GM21515 (cell line): ENCODE results near the gene ZRANB3.

ENCODE experiments used
- ATAC-seq: cut with Tn5 transposase; IDR thresholded peaks from one replicate; pipeline ENCODE4 v1.9.1; 2021; ENCODE audit not compliant: unreplicated experiment

Gene ZRANB3

DNA sequence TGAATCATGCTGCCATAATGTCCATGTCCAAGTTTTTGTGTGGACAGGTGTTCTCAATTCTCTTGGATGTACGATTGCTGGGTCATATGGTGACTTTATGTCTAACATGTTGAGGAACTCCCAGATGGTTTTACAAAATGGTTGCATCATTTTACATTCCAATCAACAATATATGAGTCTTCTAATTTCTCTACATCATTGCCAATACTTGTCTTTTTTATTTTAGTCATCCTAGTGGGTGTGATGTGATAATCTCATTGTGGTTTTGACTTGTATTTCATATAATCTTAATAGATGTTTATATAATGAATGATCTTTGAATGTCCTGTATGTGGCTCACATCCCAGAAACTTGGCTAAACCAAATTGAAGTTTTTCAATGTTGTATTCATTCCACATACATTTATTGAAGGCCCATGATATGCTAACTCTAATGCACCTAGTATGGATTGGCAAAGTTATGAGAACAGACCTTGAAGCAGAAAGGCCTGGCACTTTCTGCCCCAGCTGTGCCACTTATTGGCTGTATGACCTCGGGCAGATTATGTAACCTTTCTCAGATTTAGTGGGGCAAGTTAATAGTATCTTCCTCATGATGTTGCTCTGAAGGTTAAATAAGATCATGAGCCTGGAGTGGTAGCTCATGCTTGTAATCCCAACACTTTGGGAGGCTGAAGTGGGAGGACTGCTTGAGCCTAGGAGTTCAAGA, 273.5 kb downstream of the ZRANB3 start:
- ATAC-seq: no peak

- ATAC-seq: no peak
These were observed 274.3 kb downstream of the ZRANB3 start for GRCh38 chr2:135256531-135257260.

DNA sequence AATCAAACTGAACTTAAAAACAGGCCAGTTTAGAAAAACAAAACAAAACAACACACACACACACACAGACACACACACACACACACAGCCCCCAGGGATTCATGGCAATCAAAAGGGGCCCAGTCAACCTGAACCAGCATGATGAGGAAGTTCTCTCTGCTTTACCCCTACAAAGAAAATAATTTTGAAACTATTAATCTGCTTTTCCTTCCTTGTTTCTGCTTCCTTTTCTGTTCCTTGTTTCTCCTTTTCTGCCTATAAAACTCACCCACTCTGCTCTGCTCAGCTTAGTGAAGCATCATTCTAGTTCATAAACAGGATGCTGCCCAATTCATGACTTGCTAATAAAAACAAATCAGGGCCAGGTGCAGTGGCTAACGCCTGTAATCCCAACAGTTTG, 275.8 kb downstream of the ZRANB3 start:
- ATAC-seq: no peak

DNA sequence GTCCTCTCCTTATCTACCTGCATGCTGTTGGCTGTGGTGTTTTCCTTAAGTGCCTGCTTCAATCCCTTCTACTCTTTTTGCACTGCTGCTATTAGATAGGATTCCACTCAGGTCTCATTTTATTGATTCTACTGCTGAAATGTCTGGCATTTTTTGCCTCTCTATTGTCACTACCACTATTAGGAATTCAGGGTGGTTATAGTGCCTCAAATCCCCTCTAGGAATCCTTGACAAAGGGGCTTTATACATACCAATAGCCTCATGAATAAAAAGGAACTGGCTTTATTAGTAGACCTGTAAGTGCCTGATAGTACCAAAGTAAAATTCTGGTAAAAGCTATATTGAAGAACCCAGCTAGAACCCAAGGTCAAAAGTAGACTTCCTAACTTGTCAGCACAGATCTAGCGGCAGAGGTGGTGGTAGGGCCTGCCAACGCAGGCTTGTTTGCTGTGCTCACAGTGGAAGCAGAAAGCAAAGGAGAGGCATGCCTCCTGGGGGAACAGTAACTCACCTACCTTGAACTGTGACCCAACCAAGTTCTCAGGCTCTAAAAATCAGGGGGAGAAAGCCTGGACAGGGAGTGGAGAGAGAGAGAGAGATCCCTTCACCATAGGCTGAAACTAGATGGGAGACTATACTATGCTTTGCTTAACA, 278.1 kb downstream of the ZRANB3 start:
- ATAC-seq: no peak

DNA sequence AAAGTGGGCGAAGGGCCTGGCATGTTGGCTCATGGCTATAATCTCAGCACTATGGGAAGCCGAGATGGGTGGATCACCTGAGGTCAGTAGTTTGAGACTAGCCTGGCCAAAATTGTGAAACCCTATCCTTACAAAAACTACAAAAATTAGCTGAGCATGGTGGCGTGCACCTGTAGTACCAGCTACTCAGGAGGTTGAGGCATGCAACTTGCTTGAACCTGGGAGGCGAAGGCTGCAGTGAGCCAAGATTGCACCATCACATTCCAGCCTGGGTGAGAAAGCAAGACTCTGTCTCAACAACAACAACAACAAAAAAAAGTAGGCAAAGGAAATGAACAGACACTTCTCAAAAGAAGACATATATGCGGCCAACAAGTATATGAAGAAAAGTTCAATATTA, 282.4 kb downstream of the ZRANB3 start:
- no peak for ATAC-seq

DNA sequence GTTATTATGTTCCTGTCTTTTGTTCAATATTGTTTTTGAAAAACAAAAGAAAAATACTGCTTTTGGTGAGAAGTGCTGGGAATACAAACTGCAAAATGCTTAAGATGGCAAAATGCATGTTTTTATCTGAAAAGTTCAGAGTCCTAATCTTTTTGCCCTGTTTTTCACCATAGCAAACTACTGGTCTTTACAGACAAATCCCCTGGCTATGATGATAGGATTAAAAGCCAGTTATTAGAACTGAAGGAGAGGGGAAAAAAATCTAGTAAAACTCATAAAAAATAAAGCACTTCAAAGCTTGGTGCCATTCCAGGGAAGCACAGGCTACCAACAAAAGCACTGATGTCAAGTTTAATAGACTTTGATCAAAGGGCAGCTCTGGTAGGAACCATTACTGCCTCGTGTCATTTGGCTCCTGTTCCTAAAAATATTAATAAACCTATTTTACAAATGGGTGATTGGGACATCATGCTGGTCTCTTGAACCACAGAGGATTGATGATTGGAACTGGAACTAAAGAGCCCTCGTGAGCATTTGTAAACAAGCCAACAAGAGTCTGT, 284.2 kb downstream of the ZRANB3 start:
- no peak for ATAC-seq

- ATAC-seq: no peak
These were observed 285.9 kb downstream of the ZRANB3 start for GRCh38 chr2:135245071-135245470.

DNA sequence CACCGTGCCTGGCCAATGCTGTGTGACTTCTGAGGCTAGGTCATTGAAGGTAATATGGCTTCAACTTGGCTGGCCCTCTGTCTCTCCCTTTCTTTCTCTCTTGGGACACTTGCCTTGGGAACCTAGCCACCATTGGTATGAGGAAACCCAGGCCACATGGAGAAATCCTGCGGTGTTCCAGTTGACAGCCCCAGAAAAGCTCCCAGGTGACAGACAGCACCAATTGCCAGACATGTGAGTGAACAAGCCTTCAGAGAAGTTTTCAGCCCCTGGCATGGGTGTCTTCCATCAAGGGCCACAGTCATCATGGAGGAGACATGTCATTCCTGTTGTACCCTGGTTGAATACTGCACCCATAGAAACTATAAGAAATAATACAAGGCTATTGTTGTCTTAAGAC, 292.4 kb downstream of the ZRANB3 start:
- no peak for ATAC-seq

DNA sequence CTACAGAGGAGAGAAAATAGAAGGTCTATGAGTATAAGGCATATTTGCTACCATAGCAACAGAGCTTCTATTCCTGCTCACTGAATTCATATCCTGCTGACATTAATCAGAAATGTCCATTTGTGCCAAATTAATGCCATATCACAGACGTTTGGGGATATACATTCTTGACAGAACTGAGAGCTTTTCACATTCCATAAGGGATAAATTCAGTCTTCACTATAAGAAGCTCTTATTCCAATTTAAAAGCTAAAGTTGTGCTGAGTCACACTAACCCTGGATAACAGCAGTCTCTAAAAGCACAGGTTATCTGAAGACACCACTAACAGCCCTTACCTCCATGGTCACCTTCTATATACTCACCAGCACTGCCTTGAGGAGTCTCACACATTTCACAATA, 300.9 kb downstream of the ZRANB3 start:
- no peak for ATAC-seq

DNA sequence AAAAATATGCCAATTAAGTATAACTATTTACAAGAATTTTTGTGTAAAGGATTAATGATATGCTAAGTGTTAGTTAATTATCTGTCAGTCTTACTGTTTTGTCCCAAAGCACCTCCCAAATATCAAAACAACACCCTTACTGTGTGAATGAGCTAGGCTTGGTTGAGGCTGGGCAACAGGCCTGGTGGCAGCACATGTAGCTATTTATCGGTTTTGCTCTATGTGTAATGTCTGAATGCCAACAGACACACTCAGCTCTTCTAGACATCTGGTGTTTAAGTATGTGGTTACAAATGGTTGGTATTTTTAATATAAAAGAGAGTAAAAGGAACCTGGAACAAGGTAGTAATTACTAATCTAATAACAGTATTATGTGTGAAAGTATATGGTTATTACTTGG, 303.6 kb downstream of the ZRANB3 start:
- no peak for ATAC-seq

GRCh38 chr2:135226961-135227360, 304.1 kb downstream of the ZRANB3 start:
- ATAC-seq: no peak

- ATAC-seq: no peak
These were observed 305.2 kb downstream of the ZRANB3 start for GRCh38 chr2:135225781-135226180.

DNA sequence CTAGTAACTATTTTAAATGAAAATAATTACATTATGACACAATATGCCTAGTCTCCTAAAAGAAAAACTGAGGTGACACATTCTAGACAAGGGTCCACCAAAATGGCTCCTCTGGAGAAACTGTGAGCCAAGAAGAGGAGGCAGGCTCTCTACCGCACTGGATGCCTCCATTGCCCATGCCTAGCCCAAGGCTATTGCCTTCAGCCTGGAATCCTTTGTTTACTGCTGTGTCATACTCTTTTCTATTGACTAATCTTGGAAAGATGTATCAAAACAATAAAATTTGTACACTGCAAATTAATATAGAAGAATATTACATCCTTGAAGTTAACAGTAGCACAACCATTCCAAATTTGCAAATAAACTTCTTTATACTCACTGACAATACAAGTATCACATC, 311.8 kb downstream of the ZRANB3 start:
- ATAC-seq: no peak

DNA sequence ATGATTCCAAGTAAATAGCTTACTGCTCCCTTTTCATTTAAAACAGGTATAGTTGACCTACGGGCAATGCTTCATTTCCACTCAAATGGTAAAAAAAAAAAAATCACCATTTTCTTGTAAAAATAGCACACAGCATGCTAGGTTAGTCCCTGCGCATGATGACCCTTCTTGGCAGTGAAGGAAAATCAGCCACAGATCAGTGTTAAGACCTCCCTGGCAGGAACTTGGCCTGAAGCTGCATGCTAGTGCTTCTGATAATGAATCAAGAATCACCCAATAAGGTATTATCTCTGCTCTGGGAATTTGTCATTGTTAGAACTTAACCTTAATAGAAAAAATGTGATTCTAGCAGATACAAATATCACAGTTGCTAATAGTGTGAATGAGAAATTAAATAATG, 312.6 kb downstream of the ZRANB3 start:
- ATAC-seq: no peak

DNA sequence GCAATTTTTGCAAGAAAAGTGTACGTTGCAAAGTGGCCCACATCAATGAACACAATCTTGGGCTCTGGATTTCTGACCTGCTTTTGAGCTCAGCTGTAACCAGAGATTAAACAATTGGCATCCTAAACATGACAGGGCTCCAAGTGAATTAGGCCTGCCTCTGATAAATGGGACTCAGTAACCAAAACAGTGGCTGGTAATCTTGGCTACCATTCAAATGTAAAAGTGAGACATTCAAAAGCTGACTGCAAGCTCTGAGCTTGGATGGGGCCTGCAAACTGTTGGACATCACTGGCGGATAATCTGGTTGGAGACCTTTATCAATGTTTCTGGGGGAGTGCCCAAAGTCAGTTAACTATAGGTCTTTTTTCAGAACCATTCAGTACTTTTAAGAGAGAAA, 318.3 kb downstream of the ZRANB3 start:
- ATAC-seq: no peak

GRCh38 chr2:135208016-135208415, 323.0 kb downstream of the ZRANB3 start:
- ATAC-seq: no peak

DNA sequence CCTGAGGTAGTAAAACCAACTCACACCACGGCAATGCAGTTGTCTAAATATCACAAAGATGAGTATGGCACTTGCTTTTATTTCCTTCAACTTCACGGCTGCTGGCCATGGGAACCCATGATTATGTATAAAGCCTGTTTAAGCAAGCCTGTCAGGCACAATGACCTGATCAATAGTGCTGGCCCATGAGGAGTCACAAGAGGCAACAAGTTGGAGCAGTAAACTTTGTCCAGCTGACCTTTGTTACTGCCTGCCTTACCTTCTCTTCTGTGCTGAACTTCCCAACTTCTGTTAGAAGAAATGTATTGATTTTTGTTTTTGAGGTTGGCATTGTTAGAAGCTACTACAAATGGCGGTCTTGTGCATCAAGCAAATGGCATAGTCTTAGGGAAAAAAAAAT, 327.1 kb downstream of the ZRANB3 start:
- no peak for ATAC-seq

DNA sequence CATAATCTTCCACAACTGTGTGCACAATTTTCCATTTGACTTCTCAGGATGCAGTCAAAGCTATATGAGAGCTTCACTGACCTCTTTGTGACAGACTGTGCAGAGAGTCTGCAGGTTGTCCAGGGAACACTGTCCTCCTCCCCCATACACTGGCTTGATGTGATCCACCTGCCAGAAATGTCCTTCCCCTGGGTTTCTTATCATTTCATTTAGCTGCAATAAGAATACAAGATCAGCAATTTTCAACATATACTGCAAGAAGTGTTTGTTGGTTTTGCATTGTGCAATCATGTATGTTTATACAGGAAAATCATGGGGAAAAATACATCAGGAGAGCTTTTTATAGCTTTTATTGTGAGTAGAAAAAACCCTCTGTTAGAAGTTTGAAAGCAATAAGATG, 328.3 kb downstream of the ZRANB3 start:
- ATAC-seq: no peak

- ATAC-seq: no peak
These were observed 332.5 kb downstream of the ZRANB3 start for GRCh38 chr2:135198481-135198880.

- no peak for ATAC-seq
These were observed 340.2 kb downstream of the ZRANB3 start for GRCh38 chr2:135190799-135191198.

GRCh38 chr2:135189148-135189547, 341.9 kb downstream of the ZRANB3 start:
- ATAC-seq: no peak

DNA sequence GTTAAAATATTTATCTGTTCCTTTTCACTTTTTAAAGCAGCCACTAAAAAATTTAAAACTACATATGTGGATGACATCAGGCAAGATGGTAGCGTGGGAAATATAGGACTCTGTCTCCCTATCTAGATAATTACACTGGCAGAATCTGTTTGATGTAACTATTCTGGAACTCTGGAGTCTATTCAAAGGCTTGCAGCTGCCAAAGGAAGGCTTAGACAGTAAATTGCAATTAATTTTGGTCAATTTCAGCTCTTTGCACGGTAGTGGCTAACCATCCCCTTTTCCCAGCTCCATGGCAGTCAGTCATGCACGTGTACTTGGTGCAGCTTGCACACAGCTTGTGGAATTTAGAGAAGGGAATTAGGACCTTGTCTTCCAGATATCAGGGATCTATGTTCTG, 343.7 kb downstream of the ZRANB3 start:
- ATAC-seq: no peak
